ENCODE results near the gene ASIP.

GRCh38 chr20:34281177-34281576 lies 40.0 kb downstream of the ASIP start:
- TF ChIP-seq POLR2AphosphoS5 (IDR thresholded peaks at IDR 0.05; ENCODE audit: borderline replicate concordance, low read depth, low read length) (no peak), EZH2 (IDR thresholded peaks at IDR 0.05) (no peak), FOXP2 (optimal IDR thresholded peaks at IDR 0.05; ENCODE audit: control extremely low read depth, extremely low read length, insufficient read depth) (no peak)

All from SK-N-MC (cell line).